LoVo (cell line): Measurements from ENCODE around the gene FERMT3.

Experiments used
- DNase-seq: peaks from one replicate; pipeline ENCODE4 v3.0.0-alpha.2; 2016; ENCODE audit warnings: low spot score

The FERMT3 gene

DNA sequence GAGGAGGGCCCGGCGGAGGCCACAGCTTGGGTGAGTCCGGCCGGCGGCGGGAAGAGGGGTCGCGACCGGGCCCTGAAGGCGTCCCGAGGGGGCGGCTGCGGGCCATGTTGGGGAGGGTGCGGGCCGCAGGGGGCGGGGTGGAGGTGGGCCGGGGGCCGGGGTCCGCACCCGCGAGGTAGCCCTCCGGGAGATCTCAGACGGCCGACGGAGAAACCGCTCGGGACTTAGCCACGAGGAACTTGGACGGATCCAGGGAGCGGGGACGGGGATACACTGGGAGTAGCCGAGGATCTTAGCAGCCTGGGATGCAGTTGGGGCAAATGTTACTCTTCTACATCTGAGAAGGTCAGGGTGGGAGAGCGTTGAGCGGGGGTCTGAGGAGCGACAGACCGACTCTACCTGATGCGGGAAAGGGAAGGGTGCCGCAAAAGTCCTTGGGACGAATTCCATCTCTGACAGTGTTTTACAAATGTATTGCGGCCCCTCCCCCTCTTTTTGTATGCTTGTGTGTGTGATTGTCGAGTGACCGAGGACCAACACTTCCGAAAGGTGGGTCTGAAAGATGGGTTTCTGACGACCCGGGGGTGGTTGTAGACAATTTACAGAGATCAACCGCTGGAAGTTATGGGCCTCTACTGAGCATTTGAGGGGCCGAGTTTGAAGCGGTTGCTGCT, 19.9 kb upstream of the FERMT3 start:
- no peak for DNase-seq

- no peak for DNase-seq
Measured at GRCh38 chr11:64192434-64192833, 14.1 kb upstream of the FERMT3 start.

- DNase-seq = no peak
Measured at GRCh38 chr11:64196626-64197025, 9.9 kb upstream of the FERMT3 start.

DNA sequence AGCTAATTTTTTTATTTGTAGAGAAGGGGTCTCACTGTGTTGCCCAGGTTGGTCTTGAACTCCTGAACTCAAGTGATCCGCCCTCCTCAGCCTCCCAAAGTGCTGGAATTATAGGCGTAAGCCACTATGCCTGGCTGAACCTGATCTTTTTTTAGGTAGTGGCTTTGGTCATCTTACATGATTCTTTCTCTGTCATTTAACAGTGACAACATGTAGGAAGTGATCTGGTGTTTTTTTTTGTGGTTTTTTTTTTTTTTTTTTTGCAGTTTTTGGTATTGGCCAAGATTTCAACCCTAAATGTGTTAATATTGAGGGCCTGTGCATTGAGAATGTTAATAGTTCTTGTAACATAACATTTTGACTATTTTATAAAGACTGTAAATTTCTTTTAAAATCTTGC, 8.0 kb upstream of the FERMT3 start:
- no peak for DNase-seq

DNA sequence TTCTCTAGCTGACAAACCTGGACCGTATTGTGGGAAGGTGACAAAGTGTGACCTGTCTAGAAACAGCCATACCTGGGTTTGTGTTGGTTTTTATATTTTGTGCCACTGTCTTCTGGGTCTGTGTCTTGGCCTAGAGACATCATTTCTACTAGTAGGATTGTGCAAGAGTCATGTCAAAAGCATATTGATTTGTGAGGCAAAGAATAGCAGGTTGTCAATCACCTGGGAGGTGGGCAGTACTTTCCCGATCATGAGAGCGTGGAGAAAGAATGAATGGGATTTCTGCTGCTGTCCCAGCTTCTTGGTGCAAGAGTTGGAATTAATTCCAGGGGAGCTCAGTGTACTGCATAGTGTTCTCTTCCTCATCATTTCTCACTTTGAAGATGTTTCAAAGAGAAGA, 5.0 kb upstream of the FERMT3 start:
- no peak for DNase-seq

- no peak for DNase-seq
Measured at GRCh38 chr11:64202992-64203391, 3.5 kb upstream of the FERMT3 start.

DNA sequence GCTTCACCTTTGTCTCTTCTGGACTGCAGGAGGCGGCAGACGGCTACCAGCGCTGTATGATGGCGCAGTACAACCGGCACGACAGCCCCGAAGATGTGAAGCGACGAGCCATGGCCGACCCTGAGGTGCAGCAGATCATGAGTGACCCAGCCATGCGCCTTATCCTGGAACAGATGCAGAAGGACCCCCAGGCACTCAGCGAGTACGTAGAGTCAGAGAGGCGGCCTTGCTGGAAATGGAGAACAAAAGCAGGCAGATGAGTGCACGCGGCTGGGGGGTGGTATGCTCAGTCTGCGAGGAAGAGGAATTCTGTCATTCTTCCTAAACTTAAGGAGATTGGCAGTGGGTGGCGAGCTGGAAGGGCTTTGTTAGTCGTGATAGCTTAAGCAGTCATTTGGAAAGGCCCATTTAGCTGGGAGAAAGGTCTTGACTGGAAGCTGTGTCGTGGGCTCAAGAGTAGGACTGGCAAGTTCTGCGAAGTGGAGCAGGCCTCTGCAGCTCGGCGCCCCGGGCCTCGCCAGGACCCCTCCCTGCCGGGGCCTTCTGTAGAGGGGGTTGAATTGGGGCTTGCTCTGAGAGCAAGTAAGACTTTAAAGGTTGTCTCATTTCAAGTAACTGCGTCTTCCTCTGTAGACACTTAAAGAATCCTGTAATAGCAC, 3.0 kb upstream of the FERMT3 start:
- no peak for DNase-seq

GRCh38 chr11:64204080-64204440, 2.5 kb upstream of the FERMT3 start:
- DNase-seq = no peak

DNA sequence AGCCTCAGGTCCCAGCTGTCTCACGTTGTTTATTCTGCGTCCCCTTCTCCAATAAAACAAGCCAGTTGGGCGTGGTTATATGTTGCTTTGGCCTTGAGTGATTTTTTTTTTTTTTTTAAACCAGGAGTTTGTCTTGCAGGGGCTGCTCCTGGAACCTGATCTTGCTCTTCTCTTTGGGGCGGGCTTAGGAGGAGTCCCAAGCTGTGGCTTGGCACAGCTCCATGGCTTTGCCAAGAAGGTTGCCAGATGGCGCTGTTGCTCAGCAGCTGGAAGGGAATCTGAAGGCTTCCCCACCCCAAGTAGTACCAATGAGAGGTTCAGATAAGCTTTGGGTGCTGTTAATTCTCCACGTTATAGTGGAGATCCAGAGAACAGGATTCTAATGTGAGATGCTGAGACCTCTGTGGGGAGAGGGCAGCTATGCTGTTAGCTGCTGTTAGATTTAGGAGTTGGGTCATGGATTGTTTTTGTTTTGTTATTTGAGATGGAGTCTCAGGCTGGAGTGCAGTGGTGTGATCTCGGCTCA, 2.0 kb upstream of the FERMT3 start:
- peak; percentile 67 for DNase-seq

GRCh38 chr11:64207256-64208085, 950 bp downstream of the FERMT3 start:
- DNase-seq = no peak

DNA sequence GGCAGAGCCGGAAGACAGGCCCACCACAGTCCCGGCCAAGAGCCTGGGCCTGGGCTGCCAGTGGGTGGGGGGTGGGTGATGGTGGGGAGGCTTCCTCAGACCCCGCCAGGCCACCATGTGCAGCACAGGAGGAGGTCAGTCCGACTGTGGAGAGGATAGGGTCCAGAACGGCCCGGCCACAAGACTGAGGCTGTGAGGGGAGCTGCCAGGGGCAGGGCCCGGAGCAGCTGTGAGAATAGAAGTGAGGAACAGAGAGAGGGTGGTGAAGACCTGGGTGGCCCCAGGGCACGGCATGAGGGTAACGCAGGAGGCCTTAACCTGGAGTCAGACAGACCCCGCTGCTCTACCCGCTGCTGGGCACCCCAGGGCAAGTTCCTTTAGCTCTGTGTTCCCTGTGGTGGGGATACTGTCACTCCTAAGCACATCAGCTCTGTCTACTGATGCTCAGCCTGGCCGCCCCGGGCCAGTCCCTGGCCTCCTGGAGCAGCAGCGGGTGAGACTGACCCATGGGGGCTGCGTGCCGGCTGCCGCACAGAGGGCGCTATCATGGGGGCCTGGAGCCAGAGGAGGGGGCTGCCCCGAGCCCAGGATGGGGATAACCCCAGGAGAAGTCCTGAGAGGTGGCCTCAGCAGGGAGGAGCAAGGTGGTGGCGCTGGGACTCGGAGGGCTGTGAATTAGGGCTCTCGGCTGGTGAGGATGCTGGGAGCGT, 1.7 kb downstream of the FERMT3 start:
- DNase-seq = no peak

DNA sequence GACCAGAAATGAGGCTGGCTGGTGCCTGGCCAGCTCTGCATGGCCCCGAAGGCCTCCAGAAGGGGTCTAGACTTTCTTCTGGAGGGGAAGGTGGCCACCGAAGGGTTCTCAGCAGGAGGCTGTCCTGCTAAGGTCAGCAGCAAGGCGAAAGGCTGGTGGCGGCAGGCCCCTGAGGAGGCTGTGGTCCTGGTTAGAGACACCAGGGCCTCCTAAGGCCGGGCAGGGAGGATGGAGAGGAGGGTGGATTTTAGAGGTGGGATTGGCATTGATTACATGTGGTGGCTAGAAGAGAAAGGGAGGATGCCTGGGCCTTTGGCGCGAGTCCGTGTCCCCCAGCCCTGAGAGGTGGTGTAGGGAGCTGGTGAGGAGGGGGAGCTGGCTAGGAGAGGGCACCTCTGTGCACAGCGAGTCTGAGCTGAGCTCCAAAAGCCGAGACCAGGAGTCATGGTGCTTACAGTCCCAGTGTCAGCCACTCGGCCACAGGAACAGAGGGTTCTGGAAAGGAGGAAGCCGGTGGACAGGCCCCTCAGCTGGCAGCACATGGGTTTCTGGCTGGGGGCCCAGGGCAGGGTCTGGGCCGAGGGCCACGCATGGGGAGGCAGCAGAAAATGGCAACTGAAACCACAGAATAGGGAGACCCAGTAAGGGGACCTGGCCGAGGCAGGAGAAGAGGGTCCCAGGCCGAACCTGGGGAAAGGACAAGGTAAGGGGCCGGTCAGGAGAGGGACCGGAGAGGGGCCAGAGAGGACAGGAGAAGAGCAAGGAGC, 2.5 kb downstream of the FERMT3 start:
- no peak for DNase-seq

GRCh38 chr11:64209563-64209843, 3.0 kb downstream of the FERMT3 start:
- no peak for DNase-seq

DNA sequence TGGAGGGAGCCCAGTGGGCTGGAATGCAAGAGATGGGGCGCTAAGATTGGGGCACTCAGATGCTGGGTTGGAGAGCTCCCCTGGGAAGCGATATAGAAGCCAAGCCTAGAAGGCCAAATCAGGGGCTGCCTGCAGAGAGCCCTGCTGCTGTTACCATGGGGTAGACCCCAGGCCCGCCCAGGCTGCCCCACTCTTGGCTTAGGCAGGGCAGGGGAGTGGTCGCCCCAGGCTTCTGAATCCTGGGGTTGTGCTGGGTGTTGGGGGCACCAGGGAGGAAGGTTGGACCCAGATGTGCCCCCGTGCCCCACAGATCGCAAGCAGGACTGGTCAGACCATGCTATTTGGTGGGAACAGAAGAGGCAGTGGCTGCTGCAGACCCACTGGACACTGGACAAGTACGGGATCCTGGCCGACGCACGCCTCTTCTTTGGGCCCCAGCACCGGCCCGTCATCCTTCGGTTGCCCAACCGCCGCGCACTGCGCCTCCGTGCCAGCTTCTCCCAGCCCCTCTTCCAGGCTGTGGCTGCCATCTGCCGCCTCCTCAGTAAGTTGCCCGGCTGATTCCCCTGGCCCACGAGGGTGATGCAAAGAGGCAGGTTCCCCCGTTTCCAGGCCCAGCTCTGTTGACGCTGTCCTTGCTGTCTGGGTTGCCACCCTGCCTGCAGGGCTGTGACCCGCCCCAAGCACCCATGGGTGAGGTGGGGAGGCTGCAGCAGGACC, 3.9 kb downstream of the FERMT3 start:
- no peak for DNase-seq

DNA sequence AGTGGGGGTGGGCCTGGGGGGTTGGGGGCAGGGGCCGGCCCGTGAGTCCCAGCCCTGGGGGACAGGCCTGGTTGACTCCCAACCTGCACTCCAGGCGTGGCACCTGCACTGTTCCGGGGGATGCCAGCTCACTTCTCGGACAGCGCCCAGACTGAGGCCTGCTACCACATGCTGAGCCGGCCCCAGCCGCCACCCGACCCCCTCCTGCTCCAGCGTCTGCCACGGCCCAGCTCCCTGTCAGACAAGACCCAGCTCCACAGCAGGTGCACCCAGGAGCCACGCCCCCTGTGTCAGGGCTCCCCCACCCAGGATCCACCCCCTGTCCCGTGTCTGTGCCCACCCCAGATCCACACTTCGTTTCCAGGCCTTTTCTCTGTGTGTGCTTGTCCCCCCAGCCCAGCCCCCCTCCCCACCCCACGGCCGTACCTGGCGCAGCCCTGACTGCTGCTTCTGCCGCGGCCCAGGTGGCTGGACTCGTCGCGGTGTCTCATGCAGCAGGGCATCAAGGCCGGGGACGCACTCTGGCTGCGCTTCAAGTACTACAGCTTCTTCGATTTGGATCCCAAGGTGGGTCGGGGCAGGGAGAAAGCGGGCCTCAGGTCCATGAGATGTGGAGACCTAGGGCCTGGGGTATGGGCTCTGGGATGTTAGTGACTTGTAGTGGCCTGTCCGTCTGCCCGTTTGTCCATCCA, 4.8 kb downstream of the FERMT3 start:
- DNase-seq = no peak

DNA sequence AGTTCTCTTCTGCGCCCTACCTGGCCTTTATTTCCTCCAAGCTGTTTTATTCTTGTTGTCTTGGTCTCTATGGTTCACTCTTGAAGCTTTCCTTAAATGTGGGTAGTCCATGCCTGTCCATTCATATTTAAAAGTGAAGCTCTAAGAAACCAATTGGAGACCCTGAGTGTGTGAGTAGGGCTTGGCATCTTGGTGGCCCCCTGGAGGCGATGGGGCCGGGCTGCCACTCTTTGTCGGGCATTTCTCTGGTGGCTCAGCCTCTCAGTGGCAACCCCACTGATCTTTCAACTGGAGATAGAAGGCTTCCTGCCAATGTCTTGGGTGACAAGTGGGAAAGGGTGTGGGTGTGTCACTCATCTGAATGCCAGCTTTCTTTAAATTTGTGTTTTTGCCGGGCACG, 10.4 kb downstream of the FERMT3 start:
- DNase-seq = no peak

DNA sequence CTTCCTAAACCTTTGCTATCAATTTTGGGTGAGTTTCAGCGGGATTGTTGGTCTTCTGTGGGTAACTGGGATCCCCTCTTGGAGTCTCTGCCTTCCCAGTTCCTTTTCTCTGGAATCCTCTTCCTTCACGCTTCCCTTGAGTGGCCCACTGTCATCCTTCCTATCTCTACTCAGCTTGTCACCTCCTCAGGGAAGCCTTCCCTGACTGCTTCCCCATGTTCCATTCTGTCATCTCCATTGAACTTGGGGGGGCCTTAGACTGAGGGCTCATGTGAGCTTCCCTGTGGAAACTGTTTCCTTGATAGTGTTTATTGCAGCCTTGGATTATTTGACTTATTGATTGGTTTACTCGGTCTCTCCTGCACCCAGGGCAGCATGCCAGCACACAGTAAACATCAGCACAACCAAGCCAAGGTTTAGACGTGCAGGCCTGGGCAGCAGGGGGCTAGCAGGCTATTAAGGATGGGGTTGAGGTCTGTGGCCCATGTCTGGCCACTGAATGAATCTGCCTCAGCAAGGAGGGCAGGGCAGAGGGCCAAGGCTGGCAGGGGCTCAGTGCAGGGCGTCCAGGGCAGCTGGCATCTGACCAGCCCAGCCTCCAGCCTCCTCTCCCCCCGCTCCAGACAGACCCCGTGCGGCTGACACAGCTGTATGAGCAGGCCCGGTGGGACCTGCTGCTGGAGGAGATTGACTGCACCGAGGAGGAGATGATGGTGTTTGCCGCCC, 12.3 kb downstream of the FERMT3 start:
- no peak for DNase-seq

GRCh38 chr11:64219354-64219684, 12.8 kb downstream of the FERMT3 start:
- DNase-seq = no peak

DNA sequence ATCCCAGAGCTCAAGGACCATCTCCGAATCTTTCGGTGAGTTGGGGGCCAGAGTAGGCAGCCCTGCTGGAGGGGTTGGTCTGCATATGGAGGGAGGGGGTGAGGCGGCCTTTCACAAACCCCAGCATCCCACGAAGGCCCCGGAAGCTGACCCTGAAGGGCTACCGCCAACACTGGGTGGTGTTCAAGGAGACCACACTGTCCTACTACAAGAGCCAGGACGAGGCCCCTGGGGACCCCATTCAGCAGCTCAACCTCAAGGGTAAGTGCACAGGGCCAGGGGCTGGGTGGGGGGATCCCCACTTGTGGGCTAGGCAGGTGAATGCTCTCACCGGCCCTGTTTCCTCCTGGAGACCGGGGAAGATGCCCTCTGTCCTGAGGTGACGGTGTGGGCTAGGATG, 13.2 kb downstream of the FERMT3 start:
- no peak for DNase-seq

DNA sequence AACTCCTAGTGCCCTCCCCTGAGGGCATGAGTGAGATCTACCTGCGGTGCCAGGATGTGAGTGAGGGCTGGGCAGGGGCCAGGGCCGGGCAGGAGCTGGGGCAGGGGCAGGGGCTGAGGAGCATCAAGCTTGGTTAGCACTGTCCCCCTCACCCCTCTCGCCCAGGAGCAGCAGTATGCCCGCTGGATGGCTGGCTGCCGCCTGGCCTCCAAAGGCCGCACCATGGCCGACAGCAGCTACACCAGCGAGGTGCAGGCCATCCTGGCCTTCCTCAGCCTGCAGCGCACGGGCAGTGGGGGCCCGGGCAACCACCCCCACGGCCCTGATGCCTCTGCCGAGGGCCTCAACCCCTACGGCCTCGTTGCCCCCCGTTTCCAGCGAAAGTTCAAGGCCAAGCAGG, 13.8 kb downstream of the FERMT3 start:
- DNase-seq = no peak
